CD4-positive, alpha-beta T cell treated with Interleukin-4 for 1 hour (primary cell): ENCODE results near the gene LRRC28.
A peak's percentile ranks its signal among the peaks of the same experiment; 100 is the strongest.

ENCODE experiments used
- DNase-seq, 2 donors: peaks; one replicate each; pipeline ENCODE4 v3.0.0-alpha.2; 2020 to 2022

Gene LRRC28

GRCh38 chr15:99402014-99402729 lies 150.9 kb downstream of the LRRC28 start:
- DNase-seq = no peak

GRCh38 chr15:99403597-99403996 lies 152.3 kb downstream of the LRRC28 start:
- no peak for DNase-seq

- no peak for DNase-seq
These were observed 153.2 kb downstream of the LRRC28 start for GRCh38 chr15:99404454-99404853.

- DNase-seq = no peak
These were observed 154.8 kb downstream of the LRRC28 start for GRCh38 chr15:99406120-99406519.

DNA sequence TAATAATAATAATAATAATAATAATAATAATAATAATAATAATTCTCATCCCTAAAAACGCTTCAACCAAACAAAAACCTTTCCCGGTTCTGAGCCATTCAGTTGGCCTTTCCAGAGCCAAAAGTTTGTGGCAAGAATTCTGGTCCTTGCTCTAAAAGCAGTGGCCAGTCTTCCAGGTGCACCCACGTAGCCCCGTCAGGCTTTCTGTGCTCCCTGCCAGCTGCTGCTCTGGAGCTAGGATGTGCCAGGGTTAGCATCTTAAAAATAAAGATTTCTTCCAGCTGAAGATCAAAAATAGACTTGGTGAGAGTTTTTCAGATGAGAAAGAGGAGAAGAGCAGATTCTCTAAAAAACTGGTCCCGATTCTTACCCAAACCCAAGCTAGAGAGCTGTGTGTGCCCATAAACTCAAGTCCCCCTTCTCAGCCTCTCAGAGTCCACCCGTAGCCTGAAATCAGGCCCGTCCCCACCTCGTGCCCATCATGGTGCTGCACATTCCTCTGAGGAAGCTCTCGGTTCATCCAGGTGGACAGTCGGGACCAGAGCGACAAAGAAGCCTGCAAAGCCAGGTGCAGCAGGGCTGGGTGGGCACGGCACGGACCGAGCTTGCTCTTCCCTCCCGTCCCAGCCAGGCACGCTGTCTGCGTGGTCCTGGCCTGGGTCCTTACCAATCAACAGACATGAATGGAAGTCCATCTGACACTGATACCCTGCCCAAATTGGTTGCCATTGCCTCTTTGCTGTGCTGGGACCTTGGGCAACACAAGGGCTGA lies 155.6 kb downstream of the LRRC28 start:
- DNase-seq = no peak

DNA sequence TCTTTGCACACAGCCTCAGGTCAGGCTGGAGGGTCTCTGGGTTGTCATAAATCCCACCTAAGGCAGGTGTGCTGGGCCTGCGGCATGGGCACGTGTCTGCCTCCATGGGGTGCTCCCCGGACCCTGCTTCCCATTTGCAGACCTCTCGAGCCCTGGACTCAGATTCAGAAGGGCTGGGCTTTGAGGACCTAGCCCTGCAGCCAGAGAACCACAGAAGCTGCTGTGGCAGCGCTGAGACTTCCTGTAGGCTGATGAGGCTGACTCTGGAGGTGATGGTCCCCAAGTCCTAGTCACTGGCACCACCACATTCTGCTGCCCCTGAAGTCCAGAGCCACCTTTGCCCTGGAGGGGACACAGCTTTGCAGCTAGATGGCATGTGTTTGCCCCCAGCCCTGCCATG lies 156.4 kb downstream of the LRRC28 start:
- no peak for DNase-seq

DNA sequence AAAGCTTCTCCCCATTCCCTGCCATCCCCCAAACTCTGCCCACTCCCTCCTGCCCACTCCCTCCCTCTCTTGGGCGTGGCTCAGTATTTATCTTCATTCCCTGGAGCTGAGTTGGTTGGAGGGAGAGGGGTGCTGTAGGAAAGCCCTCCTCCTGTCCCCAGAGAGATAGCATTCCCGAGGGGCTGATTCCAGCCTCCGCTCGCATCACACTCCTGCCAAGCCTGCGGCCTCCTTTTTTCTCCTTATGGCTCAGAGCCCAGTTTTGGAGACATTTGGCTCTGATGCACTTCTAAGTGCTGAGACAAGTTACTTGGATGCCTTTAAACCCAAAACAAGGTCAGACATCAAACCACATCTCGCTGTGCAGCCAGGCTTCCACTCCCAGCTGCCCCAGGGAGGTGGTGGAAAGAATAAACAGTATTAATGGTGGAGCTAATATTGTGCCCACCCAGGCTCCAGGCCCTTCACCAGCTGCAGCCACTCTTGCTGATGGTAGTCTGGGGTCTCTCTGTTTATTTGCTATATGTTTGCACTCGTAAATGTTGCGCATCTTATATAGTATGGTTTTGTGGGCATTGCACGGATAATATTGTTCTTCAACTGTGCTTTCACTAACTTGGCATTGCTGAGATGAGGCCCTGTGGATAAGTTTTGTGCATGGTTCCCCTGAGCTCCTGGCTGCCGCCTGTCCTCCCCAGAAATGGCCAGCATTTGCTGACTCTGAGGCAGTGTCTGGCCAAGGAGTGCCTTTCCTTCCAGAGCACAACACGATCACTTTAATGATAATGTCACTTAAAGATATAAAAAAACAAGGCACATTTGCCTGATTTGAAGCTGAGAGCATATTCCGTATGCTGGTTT lies 157.2 kb downstream of the LRRC28 start:
- no peak for DNase-seq

DNA sequence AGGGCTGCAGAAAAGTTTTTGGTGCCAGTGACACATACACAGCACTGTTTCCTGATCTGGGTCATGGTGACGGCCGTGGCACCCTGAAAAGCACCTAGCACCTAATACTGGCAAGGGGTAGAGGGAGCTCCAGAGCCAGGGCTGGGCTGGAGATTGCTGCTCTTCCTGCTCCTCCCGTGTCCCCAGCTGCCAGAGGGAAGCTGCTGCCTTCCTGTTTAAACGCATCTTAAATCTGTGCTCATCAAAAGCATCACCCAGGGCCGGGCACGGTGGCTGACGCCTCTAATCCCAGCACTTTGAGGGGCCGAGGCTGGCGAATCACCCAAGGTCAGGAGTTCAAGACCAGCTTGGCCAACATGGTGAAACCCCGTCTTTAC lies 157.8 kb downstream of the LRRC28 start:
- DNase-seq = peak; percentile 26 to 63

DNA sequence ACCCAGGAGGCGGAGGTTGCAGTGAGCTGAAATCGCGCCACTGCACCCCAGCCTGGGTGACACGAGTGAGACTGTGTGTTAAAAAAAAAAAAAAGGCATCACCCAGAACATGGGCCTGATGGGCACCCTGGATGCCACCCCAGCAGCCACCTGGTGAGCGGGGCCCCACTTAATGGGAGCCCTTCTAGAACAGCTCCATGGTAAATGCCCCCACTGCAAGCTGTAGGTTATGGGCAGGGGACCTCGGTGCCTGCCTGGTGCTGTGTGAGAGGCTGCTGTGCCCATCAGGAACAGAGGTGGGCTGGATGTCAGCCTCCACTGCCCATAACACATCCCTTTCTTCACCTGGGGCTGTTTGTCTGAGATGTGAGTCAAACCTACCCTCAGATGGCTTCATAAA lies 158.3 kb downstream of the LRRC28 start:
- DNase-seq = no peak

- DNase-seq = no peak
These were observed 159.2 kb downstream of the LRRC28 start for GRCh38 chr15:99410477-99410876.

- DNase-seq = no peak
These were observed 160.0 kb downstream of the LRRC28 start for GRCh38 chr15:99411234-99411633.

DNA sequence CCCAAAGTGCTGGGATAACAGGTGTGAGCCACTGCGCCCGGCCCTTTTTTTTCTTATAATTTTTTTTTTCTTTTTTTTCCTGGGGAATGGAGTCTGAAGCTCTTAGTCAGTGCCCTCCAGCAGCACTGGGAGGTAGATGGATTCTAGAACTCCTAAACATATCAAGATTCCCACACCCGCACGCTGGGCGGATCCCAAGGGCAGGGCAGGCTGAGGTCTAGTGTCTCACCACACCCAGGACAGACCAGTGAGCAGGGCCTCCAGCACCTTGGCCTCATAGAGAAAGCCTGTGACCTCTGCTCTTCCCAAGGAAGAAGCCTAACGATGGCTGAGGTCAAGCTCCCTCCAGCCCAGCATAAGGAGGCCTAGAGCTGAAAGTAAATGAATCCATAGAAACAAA lies 160.8 kb downstream of the LRRC28 start:
- no peak for DNase-seq

- DNase-seq = no peak
These were observed 161.3 kb downstream of the LRRC28 start for GRCh38 chr15:99412626-99413025.

GRCh38 chr15:99413955-99414754 lies 162.9 kb downstream of the LRRC28 start:
- DNase-seq = no peak

GRCh38 chr15:99414755-99415731 lies 163.8 kb downstream of the LRRC28 start:
- DNase-seq = no peak

DNA sequence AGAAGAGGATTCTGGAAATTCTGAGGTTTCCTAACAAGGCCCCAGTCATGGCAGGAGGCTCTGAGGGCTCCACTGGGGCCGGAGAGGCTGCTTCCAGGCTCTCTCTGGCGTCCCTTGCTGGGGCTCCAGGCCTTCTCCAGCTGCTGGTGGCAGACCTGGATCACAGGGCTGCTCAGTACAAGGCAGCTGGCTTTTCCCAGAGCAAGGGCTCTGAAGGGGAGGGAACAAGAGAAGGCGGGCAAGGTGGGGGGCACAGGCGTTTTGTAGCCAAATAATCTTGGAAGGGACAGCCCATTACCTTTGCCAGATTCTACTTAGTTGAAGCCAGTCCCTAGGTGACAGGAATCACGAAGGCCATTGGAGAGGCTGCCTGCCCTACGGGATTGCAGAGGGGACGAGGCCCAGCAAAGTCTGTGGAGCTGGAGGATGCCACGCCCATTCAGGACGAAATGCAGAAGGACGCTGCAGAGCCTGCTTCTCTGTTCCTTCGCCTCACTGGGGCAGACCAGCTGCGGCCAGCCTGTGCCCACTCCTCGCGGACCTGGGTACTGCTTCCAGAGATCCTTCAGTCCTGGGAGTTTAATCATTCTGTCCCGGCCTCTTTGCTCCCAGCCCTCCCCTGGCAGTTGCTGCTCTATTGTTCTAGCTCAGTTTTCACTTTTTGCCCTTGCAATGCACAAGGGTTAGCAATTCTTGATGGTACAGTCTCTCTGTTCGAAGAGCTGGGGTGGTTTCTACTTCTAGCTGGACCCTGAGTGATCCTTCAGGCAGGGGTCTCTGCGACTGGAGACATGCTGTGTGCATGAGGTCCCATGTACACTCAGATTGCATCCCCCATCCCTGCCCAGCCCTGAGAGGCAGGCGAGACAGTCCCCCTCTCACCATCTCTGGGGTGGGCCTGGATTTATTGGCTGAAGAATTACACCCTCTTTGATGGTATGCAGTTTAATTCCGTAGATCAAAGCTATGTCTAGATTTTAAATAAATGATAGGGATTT lies 165.2 kb downstream of the LRRC28 start:
- no peak for DNase-seq

DNA sequence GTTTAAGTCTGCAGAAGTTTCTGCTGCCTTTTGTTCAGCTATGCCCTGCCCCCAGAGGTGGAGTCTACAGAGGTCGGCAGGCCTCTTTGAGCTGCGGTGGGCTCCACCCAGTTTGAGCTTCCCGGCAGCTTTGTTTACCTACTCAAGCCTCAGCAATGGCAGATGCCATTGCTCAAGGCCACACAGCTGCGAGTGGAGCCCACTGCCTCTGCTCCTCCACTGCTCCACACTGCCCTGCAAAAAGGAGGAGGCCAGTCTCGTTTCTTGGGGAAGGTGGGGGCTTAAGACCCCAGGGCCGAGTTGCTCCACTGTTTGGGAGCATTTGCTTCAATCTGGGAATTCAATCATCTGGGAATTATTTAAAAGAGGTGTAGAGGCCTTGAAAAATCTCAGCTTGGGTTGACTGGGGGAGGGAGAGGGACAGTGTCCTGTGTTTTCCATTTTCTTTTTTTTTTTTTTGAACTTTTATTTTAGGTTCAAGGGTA lies 169.9 kb downstream of the LRRC28 start:
- peak; percentile 47 for DNase-seq

DNA sequence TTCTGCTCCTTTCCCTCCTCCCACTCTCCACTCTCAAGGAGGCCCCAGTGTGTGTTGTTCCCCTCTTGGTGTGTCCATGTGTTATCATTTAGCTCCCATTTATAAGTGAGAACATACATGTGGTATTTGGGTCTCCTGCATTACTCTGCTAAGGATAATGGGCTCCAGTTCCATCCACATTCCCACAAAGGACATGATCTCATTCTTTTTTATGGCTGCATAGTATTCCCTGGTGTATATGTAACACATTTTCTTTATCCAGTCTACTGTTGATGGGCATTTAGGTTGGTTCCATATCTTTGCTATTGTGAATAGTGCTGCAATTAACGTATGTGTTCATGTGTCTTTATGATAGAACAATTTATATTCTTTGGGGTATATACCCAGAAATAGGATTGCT lies 170.5 kb downstream of the LRRC28 start:
- DNase-seq = no peak

DNA sequence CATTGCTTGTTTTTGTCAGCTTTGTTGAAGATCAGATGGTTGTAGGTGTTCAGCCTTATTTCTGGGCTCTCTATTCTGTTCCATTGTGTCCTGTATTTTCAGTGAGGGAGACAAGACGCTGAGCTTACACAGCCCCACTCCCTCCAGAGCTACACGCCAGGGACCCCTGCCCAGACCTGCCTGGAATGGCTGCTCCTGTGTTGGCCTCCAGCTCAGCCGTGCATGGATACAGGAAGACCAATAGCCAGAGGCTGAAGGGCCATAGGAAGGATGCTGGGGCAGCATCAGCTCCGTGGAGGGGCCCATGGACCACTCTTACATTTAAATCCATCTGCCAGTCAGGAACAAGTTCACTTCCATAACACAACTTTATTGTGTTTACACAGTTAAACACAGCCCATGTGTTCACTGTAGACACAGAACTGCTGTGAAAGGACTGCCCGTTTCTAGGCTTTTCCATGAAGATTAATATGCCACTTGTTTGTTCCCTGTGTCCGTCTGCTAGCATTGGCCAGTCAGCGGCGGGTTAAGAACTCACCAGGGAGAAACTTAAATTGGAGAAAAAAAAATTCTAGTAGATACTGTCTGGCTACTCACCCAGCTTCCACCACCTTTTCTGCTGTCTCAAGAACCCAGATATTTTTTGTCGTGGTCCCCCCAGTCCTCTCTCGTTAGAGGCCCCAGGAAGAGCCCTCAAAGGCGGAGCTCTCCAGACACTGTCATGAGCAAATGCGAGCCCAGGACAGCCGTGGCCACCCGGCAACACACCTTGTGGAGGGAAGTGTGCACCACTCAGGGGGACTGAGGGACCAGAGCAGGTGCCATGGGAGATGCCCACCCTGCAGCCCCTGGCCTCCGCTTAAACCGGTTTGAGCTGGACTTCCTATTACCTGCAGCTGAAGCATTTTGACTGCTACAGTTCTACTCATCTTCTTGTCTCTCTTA lies 172.2 kb downstream of the LRRC28 start:
- DNase-seq = no peak
